ENCODE data around the gene DUOXA1.
"Not testable (repeated sequence)": the region's sequence is repeated elsewhere in the genome, so short reads cannot be mapped to it uniquely, and the experiment has no call there.

The DUOXA1 gene

GRCh38 chr15:45112143-45112590, 17.5 kb downstream of the DUOXA1 start:
- DNase-seq = peak in 1 of 3 experiments; percentile 25

GRCh38 chr15:45111390-45112142, 18.1 kb downstream of the DUOXA1 start:
- no peak for DNase-seq

- no peak for DNase-seq
These were observed 19.3 kb downstream of the DUOXA1 start for GRCh38 chr15:45110256-45110820.

GRCh38 chr15:45107941-45108630, 21.6 kb downstream of the DUOXA1 start:
- DNase-seq = no peak

- no peak for DNase-seq
These were observed 23.5 kb downstream of the DUOXA1 start for GRCh38 chr15:45106002-45106790.

GRCh38 chr15:45105586-45105985, 24.1 kb downstream of the DUOXA1 start:
- DNase-seq = no peak

- not testable (repeated sequence) for DNase-seq
These were observed 25.5 kb downstream of the DUOXA1 start for GRCh38 chr15:45104170-45104569.

- DNase-seq = no peak
These were observed 27.5 kb downstream of the DUOXA1 start for GRCh38 chr15:45102226-45102625.

- no peak for DNase-seq
These were observed 27.9 kb downstream of the DUOXA1 start for GRCh38 chr15:45101749-45102148.

GRCh38 chr15:45100884-45101625, 28.6 kb downstream of the DUOXA1 start:
- peak in 1 of 3 experiments; percentile 8 for DNase-seq

- DNase-seq = no peak
These were observed 30.0 kb downstream of the DUOXA1 start for GRCh38 chr15:45099549-45100165.

GRCh38 chr15:45097466-45097865, 32.2 kb downstream of the DUOXA1 start:
- DNase-seq = no peak

- DNase-seq = no peak
These were observed 34.0 kb downstream of the DUOXA1 start for GRCh38 chr15:45095661-45096060.

- no peak for DNase-seq
These were observed 35.3 kb downstream of the DUOXA1 start for GRCh38 chr15:45094358-45094730.

GRCh38 chr15:45093622-45094357, 35.9 kb downstream of the DUOXA1 start:
- no peak for DNase-seq

GRCh38 chr15:45093013-45093412, 36.7 kb downstream of the DUOXA1 start:
- no peak for DNase-seq

- no peak for DNase-seq
These were observed 38.1 kb downstream of the DUOXA1 start for GRCh38 chr15:45091576-45091975.

- DNase-seq = no peak
These were observed 38.5 kb downstream of the DUOXA1 start for GRCh38 chr15:45091161-45091560.

GRCh38 chr15:45089712-45090373, 39.8 kb downstream of the DUOXA1 start:
- DNase-seq = no peak
